ENCODE measurements around the gene HSPB9. TPM values are rescaled to one million over a fixed set of nuclear protein-coding genes. Genes with fewer than 3 reads are reported as not detected.

The HSPB9 gene
- total and polyA plus RNA-seq, 9 of the 15 experiments (the other 6 are each of a cell fraction or from before 2014, with no cell fraction given) = 0.04 to 0.16 (median 0.08) TPM; not detected in 3

GRCh38 chr17:42107597-42108576 lies 14.7 kb upstream of the HSPB9 start (continued):
- TF ChIP-seq SIX5 (IDR thresholded peaks at IDR 0.05; ENCODE audit: borderline replicate concordance in 1 of 2, insufficient read depth in 1 of 2, low read depth in 1 of 2, low read length in 2 of 2) = no peak
- TF ChIP-seq ZNF212 (CRISPR knock-in tag; IDR thresholded peaks at IDR 0.05) = no peak
- no peak for TF ChIP-seq NFIX (CRISPR knock-in tag; IDR thresholded peaks at IDR 0.05; ENCODE audit: low read depth)
- TF ChIP-seq NR2C1 (IDR thresholded peaks at IDR 0.05) = no peak
- peak; percentile 62 for TF ChIP-seq NR2C1 (tag; IDR thresholded peaks at IDR 0.05)
- TF ChIP-seq EWSR1 (IDR thresholded peaks at IDR 0.05; ENCODE audit: borderline replicate concordance, low read depth, partially characterized antibody) = no peak
- TF ChIP-seq SMARCA5 (IDR thresholded peaks at IDR 0.05) = no peak
- peak; percentile 32; the same call in 1 of the 2 replicates for TF ChIP-seq MTA3 (IDR thresholded peaks at IDR 0.05; ENCODE audit: borderline replicate concordance)
- TF ChIP-seq TRIM24 (IDR thresholded peaks at IDR 0.05) = no peak
- TF ChIP-seq IRF1 (CRISPR knock-in tag; IDR thresholded peaks at IDR 0.05; ENCODE audit: borderline replicate concordance) = no peak
- TF ChIP-seq ZNF3 (CRISPR knock-in tag; IDR thresholded peaks at IDR 0.05) = no peak
- TF ChIP-seq SMARCA4 (IDR thresholded peaks at IDR 0.05) = peak; percentile 25; the same call in 1 of the 2 replicates
- TF ChIP-seq GABPB2 (CRISPR knock-in tag; conservative IDR thresholded peaks at IDR 0.05) = no peak
- TF ChIP-seq PHF20 (IDR thresholded peaks at IDR 0.05; ENCODE audit: partially characterized antibody) = no peak
- no peak for TF ChIP-seq UBTF (IDR thresholded peaks at IDR 0.05; ENCODE audit: borderline replicate concordance in 1 of 2, low read depth in 2 of 2, low read length in 2 of 2)
- TF ChIP-seq PHB2 (IDR thresholded peaks at IDR 0.05; ENCODE audit: low read depth) = no peak
- no peak for TF ChIP-seq RREB1 (CRISPR knock-in tag; IDR thresholded peaks at IDR 0.05)
- TF ChIP-seq CC2D1A (IDR thresholded peaks at IDR 0.05) = no peak
- no peak for TF ChIP-seq ZFP36 (IDR thresholded peaks at IDR 0.05; ENCODE audit: low read depth, low read length, partially characterized antibody)
- TF ChIP-seq ZNF354B (CRISPR knock-in tag; IDR thresholded peaks at IDR 0.05) = no peak
